Activated naive CD8-positive, alpha-beta T cell treated with anti-CD3 and anti-CD28 coated beads, Interleukin-2, amount 50 U/mL, for 24 hours (primary cell): ENCODE results near the gene GLS2.

Experiments
- ATAC-seq: fragments of 150-1000 bp; cut with Tn5 transposase; one replicate; pipeline ENCODE4 v1.10.0; 2021
- DNase-seq: peaks from one replicate; pipeline ENCODE4 v3.0.0; 2021
- H3K27ac Mint-ChIP-seq: one replicate; pipeline ENCODE4 v1.8.0; 2021; ENCODE audit warnings: mild to moderate bottlenecking, mixed read lengths
- H3K27me3 Mint-ChIP-seq: one replicate; pipeline ENCODE4 v1.8.0; 2021; ENCODE audit warnings: mixed read lengths
- H3K36me3 Mint-ChIP-seq: one replicate; pipeline ENCODE4 v1.8.0; 2021; ENCODE audit warnings: low read depth, mixed read lengths
- H3K4me1 Mint-ChIP-seq: one replicate; pipeline ENCODE4 v1.8.0; 2021; ENCODE audit warnings: mixed read lengths
- H3K4me3 Mint-ChIP-seq: one replicate; pipeline ENCODE4 v1.8.0; 2021; ENCODE audit warnings: mild to moderate bottlenecking, moderate library complexity, mixed read lengths
- H3K9me3 Mint-ChIP-seq: one replicate; pipeline ENCODE4 v1.8.0; 2021; ENCODE audit warnings: mixed read lengths

GLS2 gene

GRCh38 chr12:56437430-56438176, 50.4 kb downstream of the GLS2 start:
- Mint-ChIP-seq H3K4me1 (no peaks in the 10 kb centered on the region), H3K9me3 (no peaks in the 10 kb centered on the region), H3K36me3 (peaks cover 11% of the 10 kb centered on the region), H3K27ac (no peak overlapping the region), H3K27me3 (no peaks in the 10 kb centered on the region), H3K4me3 (no peak overlapping the region)
- ATAC-seq (no peak), DNase-seq (no peak)

- no peak for ATAC-seq
- no peaks in the 10 kb centered on the region for H3K4me1 Mint-ChIP-seq
- no peak for DNase-seq
- no peaks in the 10 kb centered on the region for H3K9me3 Mint-ChIP-seq
- H3K27me3 Mint-ChIP-seq: no peaks in the 10 kb centered on the region
- peaks cover 17% of the 10 kb centered on the region for H3K36me3 Mint-ChIP-seq
- H3K27ac Mint-ChIP-seq: no peak overlapping the region
- H3K4me3 Mint-ChIP-seq: no peak overlapping the region
Observed at GRCh38 chr12:56434828-56435227, 53.1 kb downstream of the GLS2 start.

GRCh38 chr12:56431850-56432249, 56.1 kb downstream of the GLS2 start:
- Mint-ChIP-seq H3K4me1 (no peaks in the 10 kb centered on the region), H3K27ac (no peak overlapping the region), H3K27me3 (no peaks in the 10 kb centered on the region), H3K36me3 (peaks cover 33% of the 10 kb centered on the region), H3K4me3 (no peak overlapping the region), H3K9me3 (no peaks in the 10 kb centered on the region)
- ATAC-seq (no peak), DNase-seq (no peak)

GRCh38 chr12:56431288-56431687, 56.7 kb downstream of the GLS2 start:
- Mint-ChIP-seq H3K4me1 (no peaks in the 10 kb centered on the region), H3K36me3 (peaks cover 35% of the 10 kb centered on the region), H3K27ac (no peak overlapping the region), H3K9me3 (no peaks in the 10 kb centered on the region), H3K4me3 (no peak overlapping the region), H3K27me3 (no peaks in the 10 kb centered on the region)
- DNase-seq (no peak), ATAC-seq (no peak)

- Mint-ChIP-seq H3K27ac (no peak overlapping the region), H3K27me3 (no peaks in the 10 kb centered on the region), H3K36me3 (peaks cover 48% of the 10 kb centered on the region), H3K4me3 (no peak overlapping the region), H3K9me3 (no peaks in the 10 kb centered on the region), H3K4me1 (no peaks in the 10 kb centered on the region)
- ATAC-seq (no peak), DNase-seq (no peak)
Observed at GRCh38 chr12:56425940-56426438, 62.0 kb downstream of the GLS2 start.

- Mint-ChIP-seq H3K27ac (no peak overlapping the region), H3K4me1 (no peaks in the 10 kb centered on the region), H3K27me3 (no peaks in the 10 kb centered on the region), H3K4me3 (no peak overlapping the region), H3K36me3 (peaks cover 50% of the 10 kb centered on the region), H3K9me3 (no peaks in the 10 kb centered on the region)
- ATAC-seq: no peak
- no peak for DNase-seq
Observed at GRCh38 chr12:56425193-56425592, 62.8 kb downstream of the GLS2 start.
